NK-92 (cell line): ENCODE data around the gene SLC38A3.
"Not testable (repeated sequence)": the region's sequence is repeated elsewhere in the genome, so short reads cannot be mapped to it uniquely, and the experiment has no call there.

Source experiments
- DNase-seq: peaks from one replicate; lab custom pipeline; 2025; ENCODE audit not compliant: unreplicated experiment; lab: John Stamatoyannopoulos, UW

The SLC38A3 gene

DNA sequence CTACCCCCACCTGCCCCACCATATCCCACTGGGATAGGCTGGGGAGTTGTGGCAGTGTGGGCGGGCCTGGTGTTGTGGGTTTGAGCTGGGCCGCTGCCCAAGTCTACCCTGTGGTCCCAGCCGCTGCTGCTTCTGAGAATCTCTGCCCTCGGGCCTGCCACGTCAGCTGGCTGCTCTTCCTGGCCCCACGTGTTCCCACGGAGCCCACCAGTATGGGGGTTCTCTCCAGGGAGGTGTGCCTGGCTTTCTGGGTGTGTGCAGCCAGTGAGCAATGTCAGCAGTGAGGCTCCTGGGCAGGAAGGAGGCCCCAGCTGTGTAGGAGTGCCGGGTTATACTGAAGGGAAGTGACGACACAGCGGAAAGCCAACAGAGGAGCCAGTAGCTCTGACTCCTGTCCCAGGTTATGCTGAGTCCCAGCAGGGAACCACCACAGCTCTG is 41.5 kb downstream of the SLC38A3 start:
- no peak for DNase-seq

DNA sequence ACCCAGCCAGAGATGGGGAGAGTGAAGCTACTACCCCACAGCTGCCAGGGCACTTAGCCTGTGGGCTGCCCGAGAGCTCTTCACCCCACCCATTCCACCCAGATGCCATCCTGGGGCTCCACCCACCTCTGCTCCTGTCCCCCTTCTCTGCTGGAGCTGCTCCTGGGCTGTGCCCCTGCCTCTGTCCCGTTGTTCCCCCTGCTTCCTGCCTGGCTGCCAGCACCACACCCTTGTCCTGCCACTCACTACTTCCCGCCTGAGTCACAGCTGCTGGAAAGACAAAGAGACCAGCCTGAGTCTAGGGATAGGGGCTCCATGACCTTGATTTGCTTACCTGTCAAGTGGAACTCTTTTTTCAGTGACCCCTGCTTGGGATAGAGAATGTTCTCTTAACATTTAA is 43.3 kb downstream of the SLC38A3 start:
- DNase-seq: no peak

DNA sequence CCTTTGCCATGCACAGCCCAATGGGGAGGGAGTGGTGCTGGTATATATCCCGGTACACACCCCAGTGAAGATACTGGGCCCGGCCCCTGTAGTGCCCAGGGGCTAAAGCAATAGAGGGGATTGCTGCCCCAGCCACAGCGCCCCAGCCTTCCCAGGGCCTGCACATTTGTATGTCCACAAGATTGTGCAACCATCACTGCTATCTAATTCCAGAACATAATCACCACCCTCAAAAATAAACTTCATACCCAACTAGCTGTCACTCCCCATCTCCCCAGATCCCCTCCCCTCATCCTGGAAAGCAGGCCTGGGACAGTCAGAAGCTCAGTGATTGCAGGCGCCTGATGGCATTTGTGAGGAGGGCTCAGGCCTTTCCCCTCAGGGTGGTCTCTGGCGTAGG is 44.4 kb downstream of the SLC38A3 start:
- no peak for DNase-seq

DNA sequence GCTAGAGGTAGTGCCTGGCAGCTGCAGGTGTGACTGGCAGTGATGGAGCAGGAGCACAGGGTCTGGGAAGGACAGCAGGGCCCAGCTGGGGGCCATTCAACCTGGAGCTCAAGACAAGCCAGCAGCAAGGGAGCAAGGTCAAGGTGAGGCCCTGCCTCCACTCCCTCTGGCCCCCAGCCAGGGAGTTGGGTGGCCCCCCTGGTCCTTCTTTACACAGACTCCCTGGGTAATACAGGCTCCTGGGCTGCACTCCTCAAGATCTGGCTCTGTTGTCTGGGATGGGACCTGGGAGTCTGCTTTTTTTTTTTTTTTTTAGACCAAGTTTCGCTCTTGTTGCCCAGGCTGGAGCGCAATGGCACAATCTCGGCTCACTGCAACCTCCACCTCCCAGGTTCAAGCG is 45.4 kb downstream of the SLC38A3 start:
- DNase-seq: no peak

DNA sequence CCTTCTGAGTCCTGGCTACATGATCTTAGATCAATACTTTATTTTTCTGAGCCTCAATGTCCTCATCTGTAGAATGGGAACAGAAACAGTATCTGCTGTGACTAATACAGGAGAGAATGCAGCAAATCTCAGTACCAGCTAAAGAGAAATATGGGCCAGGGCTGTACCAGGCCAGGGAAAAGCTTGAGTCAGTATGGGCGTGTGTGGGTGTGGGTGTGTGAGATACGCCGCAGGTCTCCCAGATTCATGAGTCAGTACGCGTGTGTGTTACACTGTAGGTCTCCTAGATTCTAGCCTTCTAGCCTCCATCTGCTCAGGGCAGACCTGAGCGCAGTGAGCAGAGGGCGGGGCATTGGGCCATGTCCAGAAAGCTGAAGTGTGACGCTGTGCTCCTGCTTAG is 46.1 kb downstream of the SLC38A3 start:
- DNase-seq: no peak

DNA sequence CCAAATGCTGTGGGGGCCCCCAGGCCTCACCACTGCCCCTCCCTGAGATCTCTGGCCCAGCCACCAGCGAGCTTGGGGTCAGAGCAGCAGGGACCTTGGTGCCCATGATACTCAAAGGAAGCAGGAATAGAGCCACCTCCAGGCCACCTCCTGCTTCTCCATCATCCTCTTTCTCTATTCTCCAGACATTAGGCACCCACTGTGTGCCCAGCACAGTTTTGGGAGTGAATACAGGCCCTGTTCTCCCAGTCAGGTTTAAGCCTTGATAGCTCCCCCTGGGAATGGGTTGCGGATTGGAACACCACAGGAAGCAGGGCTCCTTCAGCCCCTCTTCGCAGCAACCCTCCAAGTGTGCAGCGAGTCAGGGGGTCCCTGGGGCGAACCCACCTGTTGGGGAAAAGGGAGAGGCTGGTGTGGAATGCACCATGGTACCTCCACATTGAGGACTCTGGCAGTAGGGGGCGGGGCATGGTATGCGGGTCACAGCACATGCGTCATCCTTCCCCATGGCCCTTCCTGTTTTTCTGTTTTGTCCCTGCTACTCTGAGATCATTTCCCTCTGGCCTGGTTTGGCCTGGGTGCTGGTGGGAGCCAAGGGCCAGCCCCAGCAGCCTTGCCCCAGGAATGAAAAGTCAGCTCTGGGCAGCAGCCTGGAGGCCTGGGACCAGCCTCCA is 49.6 kb downstream of the SLC38A3 start:
- no peak for DNase-seq

DNA sequence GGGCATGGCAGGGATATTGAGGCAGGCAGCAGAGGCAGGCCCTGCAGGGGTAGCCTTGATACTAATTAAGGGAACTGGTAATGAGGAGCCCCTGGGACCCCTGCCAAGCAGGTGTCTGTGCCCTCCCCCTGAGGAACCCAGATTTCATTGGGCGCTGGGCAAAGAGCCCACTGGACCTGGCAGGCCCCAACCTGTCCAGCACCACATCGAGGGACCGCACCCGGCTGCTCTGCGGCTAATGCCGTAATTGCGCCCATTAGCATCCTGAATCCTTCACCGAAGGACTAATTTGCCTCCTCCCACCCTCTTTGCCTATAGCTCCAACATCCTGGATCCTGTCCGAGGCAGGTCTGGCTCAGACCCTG is 50.2 kb downstream of the SLC38A3 start:
- no peak for DNase-seq

DNA sequence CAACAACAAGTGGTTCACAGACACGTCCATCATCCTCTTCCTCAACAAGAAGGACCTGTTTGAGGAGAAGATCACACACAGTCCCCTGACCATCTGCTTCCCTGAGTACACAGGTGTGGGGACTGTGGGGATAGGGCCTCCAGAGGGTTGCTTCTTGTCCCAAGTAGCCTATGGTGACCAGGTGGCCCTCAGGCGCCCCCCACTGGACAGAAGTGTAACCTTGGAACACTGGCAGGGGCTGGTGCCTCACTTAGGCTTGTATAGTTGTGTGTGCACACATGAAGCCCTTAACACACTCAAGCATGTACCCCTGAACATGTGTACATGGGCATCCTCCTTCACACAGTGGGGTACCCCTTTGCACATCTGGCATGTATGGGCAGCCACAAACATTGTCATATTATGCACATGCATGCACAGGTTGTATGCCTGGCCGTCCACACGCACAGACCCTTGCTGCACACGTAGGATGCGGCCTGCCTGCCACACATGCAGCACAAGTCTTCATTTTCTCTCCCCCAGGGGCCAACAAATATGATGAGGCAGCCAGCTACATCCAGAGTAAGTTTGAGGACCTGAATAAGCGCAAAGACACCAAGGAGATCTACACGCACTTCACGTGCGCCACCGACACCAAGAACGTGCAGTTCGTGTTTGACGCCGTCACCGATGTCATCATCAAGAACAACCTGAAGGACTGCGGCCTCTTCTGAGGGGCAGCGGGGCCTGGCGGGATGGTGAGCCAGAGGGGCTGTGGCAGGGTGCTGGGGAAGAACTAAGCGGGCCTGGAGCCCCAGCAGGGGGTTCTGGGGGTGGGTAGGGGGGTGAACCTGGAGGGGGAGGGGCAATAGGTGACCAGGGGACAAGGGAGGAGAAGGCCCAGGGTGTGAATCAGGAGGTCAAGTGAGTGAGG is 52.2 kb downstream of the SLC38A3 start:
- no peak for DNase-seq

DNA sequence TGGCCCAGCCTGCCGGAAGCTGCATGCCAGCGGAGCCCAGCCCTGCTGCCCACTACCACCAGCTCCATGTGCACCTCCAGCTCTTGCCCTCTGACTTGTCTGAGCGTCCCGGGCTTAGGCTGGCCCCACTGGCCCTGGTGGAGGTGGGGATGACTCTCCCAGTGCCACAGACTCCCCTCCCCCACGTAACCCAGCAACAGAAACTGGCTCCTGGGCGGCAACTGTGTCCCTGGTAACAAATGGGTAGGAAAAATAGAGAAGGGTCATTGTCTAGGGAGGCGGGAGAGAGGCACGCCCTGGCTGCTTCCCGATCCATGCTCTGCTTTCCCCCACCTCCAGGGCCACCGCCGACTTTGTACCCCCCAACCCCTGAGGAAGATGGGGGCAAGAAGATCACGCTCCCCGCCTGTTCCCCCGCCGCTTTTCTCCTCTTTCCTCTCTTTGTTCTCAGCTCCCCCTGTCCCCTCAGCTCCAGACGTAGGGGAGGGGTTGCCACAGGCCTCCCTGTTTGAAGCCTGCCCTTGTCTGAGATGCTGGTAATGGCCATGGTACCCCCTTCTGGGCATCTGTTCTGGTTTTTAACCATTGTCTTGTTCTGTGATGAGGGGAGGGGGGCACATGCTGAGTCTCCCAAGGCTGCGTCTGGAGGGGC is 53.1 kb downstream of the SLC38A3 start:
- no peak for DNase-seq

DNA sequence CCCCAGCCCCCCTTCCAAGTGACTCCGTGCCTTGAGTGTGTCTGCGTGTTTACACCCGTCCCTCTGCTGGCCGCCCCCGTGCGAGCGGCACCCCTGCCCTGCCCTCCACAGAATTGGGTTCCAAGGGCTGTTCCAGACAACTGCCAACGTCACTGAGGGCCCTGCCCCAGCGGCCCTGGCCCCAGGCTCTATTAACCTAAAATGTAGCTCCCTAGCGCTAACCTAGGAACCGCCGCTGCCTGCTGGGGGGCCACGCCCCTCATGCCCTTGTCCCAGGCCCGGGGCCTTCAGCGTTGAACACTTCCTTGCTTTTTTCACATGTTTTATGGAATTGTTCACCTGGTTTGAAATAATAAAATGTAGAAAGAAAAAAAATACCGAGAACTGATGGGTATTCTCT is 53.9 kb downstream of the SLC38A3 start:
- no peak for DNase-seq

DNA sequence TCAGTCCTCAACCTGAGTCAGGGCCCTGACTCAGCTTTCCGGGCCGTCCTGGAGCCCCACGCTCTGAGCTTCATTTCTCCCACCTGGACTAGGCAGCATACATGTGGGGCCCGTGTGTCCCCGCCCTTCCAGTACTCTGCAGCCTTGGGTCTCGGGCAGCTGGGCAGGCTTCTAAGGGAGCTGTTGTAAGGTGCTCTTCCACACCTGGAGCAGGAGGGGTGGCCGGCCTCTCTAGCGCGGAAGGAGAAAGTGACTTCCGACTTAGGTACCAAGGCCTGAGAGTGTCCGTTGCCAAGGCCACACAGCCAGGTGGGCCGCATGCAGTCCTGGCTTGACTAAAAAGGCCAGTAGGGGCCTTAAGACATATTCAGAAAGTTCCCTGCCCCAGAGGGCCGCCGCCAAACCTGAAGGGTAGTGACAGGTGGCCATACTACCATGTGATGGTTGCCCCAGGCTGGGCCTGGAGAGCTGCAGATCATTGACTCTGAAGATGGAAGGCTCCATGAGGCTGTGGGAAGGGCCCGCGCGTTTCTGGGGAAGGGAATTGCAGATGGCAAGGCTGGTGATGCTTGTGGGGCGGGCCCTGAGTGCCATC is 54.5 kb downstream of the SLC38A3 start:
- no peak for DNase-seq

DNA sequence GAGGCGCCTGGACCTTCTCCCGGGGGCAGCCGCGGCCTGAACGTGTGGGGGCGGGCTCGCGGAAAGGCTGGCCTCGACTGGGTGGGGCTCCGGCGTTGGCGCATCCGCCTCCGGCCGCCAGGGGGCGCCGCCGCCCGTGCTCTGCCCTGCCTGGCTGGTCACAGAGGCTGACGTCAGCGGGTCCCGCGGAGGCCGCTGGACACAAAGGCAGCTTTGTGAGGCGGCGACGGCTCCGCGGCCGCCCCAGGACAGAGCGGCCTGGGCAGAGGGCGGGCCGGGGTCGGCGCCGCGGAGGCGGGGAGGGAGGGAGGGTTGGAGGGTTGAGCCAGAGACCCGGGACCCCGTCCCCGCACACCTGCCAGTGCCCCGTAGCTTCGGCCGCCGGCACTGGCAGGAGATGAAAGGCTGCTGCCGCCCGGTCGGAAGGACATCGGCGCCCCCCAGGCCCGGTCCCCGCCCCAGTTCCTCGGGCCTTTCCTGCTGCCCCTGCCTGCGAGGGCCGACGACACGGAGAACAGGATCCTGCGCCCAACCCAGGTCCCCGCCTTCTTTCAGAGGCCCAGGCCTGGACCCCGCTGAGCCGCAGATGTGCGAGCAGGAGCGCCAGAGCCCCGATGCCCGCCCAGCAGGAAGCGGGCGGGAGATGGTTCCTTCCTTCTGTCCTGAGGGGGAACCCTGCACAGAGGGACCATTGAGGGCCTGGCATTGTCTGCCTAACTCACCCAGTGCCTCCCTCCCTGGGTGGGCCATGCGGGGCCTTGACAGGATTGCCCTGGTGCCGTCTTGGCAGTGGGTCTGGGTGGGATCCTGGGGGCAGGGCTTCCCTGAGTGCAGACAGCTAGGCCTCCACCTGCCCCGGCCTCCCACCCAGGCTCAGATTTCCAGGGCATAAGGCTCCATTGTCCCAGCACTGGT is 55.2 kb downstream of the SLC38A3 start:
- no peak for DNase-seq

DNA sequence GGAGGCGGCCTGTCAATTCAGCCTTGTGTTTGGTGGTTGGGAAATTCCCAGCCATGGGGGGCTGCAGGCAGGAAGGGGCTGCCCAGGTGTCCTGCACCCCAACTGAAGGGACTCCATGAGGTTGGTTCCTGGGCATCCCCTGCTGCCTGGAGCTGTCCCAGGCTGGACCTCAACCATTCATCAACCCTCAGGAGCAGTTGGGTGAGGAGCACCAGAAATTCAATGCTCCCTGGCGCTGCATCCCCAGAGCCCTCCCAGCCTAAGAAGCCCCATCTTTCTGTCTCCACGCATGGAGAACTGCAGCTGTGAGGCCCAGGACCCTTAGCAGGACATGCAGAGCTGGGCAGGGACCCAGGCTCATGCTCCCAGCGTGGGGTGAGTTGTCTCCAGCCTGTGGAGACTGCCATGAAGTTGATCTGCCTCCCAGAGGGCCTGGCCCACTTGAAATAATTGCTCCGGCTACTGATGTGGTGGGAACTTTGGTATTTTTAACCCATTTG is 55.9 kb downstream of the SLC38A3 start:
- DNase-seq: no peak

DNA sequence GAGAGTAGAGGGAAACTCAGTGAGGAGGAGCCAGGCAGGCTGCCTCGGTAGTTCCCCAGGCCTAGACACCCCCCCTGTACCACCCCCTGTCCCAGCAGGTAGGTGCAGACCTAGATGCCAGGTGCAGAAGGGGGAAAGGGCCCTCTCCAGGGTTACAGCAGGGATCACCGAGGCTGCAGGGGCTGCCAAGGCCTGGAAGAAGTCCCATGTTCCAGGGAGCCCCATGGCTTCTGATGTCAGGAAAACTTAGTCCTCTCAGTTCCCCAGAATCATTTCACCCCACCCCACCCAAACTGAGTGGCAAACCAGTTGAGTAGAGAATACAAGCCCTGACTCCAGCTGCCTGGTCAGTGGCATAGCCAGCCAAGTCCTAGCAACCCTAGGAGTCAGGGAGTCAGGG is 56.4 kb downstream of the SLC38A3 start:
- DNase-seq: no peak

DNA sequence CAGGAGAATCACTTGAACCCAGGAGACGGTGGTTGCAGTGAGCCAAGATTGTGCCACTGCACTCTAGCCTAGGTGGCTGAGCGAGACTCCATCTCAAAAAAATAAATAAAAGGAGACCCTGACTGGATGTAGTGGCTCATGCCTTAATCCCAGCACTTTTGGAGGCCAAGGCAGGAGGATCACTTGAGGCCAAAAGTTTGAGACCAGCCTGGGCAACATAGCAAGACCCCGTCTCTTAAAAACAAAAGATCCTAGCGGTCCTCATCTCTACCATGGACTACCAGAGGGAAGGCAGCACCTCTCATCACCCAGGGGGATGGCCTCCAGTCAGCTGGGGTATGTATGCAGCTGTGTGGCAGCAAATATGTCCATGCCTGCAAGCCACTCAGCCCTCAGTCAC is 57.1 kb downstream of the SLC38A3 start:
- not testable (repeated sequence) for DNase-seq

DNA sequence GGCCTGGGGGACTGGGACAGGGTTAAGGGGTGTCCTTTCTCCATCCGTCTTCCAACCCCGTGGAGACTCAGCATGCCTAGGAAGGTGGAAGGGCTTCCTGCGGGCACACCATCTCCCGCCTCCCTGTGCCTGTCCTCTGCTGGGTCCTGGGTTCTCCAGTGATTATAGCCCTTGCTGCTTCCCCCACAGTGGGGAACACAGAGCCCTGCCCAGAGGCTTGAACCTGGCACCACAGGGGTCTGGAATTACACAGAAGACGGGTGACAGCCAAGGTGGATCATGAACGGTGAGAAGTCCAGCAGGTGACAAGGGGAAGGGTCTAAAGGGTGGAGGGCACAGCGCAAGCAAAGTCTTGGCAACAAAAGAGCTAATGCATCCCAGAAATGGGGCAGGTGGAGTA is 57.7 kb downstream of the SLC38A3 start:
- no peak for DNase-seq

DNA sequence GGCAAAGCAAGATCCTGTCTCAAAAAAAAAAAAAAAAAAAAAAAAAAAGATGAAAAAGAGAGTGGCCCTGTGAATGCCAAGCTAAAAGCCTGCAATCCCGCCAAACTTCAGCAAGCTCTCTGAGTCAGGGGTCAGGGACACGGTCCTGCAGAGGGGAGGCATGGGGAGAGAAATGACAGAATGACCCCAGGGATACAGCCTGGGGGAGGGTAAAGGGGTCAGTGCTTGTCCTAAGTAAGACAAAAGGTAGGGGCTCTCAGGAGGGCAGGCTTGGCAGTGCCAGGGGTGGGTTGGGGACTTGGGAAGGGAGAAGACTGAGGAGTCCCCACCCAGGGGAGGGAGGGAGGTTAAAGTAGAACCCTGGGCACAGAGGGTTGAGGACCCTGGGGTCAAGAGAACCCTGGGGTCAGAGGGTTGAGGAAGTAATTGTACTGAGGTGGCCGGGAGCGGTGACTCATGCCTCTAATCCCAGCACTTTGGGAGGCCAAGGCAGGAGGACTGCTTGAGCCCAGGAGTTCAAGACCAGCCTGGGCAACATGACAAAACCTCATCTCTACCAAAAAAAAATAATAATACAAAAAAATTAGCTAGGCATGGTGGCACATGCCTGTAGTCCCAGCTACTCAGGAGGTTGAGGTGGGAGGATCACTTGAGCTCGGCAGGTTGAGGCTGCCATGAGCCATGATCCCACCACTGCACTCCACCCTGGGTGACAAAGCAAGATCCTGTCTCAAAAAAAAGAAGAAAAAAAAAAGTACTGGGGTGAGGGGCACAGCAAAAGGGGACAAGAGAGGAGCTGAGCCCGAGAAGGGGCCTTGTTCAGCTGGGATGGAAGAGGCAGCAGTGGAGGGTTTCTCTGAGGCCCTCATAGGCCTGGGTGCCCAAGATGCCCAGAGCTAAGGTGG is 58.7 kb downstream of the SLC38A3 start:
- no peak for DNase-seq

DNA sequence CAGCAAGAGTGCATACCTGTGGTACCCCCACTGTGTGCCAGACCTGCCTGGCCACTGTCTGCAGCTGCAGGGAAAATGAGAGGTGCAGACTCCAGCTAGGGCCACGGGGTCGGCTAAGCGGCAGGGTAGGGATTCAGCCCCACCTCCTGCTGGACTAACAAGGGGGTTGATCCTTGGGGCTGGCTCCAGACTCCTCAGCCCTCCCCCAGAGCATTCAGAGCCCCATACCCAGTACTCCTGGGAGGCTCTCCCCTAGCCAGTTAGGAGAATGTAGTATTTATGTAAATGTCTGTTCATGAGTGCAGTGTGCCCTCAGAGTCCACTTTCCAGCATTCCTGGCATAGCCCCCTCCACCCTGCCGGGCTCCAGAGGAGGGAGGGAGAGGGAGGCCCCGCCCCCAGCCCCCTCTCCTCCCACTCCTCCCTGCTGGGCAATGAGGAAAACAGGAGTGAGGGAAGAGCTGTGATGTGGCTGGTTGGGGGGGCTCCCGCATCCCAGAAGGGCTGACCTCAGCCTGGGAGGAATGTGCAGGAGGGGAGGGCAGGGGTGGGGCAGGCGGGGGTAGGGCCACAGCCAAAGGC is 59.4 kb downstream of the SLC38A3 start:
- DNase-seq: no peak

DNA sequence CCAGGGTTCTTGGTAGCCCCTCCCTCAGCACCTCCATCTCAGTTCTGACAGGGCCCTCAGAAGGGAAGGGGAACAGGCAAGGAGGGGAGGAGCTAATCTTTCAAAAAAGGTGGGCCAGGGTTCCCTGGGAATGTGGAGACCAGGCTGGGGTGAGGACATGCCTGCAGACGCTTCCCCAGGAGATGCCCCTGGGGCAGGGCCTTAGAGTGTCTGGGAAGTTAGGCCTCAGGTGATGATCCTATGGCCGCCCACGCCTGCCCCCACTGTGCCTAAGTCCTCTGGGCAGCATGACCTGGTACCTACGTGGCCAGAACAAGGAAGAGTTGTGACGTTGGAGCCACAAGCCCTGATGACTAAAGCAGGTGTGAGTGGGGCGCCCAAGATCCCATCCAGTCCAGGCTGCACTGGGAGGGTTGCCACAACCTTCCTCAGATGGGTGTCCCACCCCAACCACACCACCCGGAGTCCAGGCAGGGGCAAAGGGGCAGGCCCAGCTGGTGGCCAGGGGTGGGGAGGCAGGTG is 60.0 kb downstream of the SLC38A3 start:
- no peak for DNase-seq
